Calu3 (cell line): Measurements from ENCODE around the gene PARD3. TPM values are rescaled to one million over a fixed set of nuclear protein-coding genes. Genes with fewer than 3 reads are reported as not detected.
"Not testable (repeated sequence)": the region's sequence is repeated elsewhere in the genome, so short reads cannot be mapped to it uniquely, and the experiment has no call there.

Experiments used
- BruUV-seq: library from RNA; stranded (reverse); fragments of 400-500 nt; replicated peaks from 2 replicates; lab custom pipeline; 2021; lab: Mats Ljungman, UMichigan
- CTCF ChIA-PET: fragments of 300-600 bp; sonication (Branson Sonifier 250); formaldehyde crosslinking; loops from one replicate; lab custom pipeline; 2022; ENCODE audit warnings: antibody characterized with exemption; lab: Charles Lee
- DNase-seq: peaks from one replicate; pipeline ENCODE4 v3.0.0; 2022
- H3K27ac Mint-ChIP-seq: one replicate; pipeline ENCODE4 v1.8.0; 2022; ENCODE audit warnings: mixed read lengths; ENCODE audit not compliant: unreplicated experiment
- H3K27me3 Mint-ChIP-seq: one replicate; pipeline ENCODE4 v1.8.0; 2022; ENCODE audit warnings: mixed read lengths; ENCODE audit not compliant: unreplicated experiment
- H3K36me3 Mint-ChIP-seq: one replicate; pipeline ENCODE4 v1.8.0; 2022; ENCODE audit warnings: mild to moderate bottlenecking, moderate library complexity, mixed read lengths; ENCODE audit not compliant: insufficient read depth, unreplicated experiment
- H3K4me1 Mint-ChIP-seq: one replicate; pipeline ENCODE4 v1.8.0; 2022; ENCODE audit warnings: mild to moderate bottlenecking, low read depth, mixed read lengths; ENCODE audit not compliant: unreplicated experiment
- H3K4me3 Mint-ChIP-seq: one replicate; pipeline ENCODE4 v1.8.0; 2022; ENCODE audit warnings: mild to moderate bottlenecking, low read depth, moderate library complexity, mixed read lengths; ENCODE audit not compliant: unreplicated experiment
- H3K9me3 Mint-ChIP-seq: one replicate; pipeline ENCODE4 v1.8.0; 2022; ENCODE audit warnings: low read depth, mixed read lengths; ENCODE audit not compliant: unreplicated experiment
- CTCF ChIP-seq: fragments of 200-600 bp; IDR thresholded peaks from one replicate; pipeline ENCODE4 v1.8.0; 2022; ENCODE audit warnings: antibody characterized with exemption; ENCODE audit not compliant: unreplicated experiment
- intact Hi-C: fragments of 100-400 bp; cut with micrococcal nuclease; formaldehyde crosslinking; loops from one replicate; pipeline ENCODE4 v1.10.0; 2022; ENCODE audit not compliant: unreplicated experiment
- total RNA-seq: library from RNA; stranded (reverse); gene quantifications from 2 replicates; pipeline ENCODE4 v1.2.3, GENCODE V29; 2022

Gene PARD3
- total RNA-seq, 1 experiment from 2014 or later = 62.4 TPM

- H3K4me1 Mint-ChIP-seq = peaks cover 57% of the 10 kb centered on the region
- CTCF ChIA-PET = interaction anchor here (0.5 kb wide), 1 partner anchor 40 kb away, joined by 4 read pairs; no protein-coding TSS in a partner anchor
- TF ChIP-seq CTCF = no peak
- H3K9me3 Mint-ChIP-seq = no peaks in the 10 kb centered on the region
- peak overlapping the region; percentile 13 for H3K27ac Mint-ChIP-seq
- no peak for DNase-seq
- BruUV-seq = no TSS peak
- H3K36me3 Mint-ChIP-seq = peaks cover 14% of the 10 kb centered on the region
- intact Hi-C loops = no loop called here
- no peak overlapping the region for H3K4me3 Mint-ChIP-seq
- no peaks in the 10 kb centered on the region for H3K27me3 Mint-ChIP-seq
These were observed 382.5 kb downstream of the PARD3 start for GRCh38 chr10:34432589-34432988.

- H3K4me1 Mint-ChIP-seq = peaks cover 76% of the 10 kb centered on the region
- no TSS peak for BruUV-seq
- CTCF ChIA-PET = no interaction called here
- no peaks in the 10 kb centered on the region for H3K9me3 Mint-ChIP-seq
- TF ChIP-seq CTCF = no peak
- intact Hi-C loops = no loop called here
- H3K27me3 Mint-ChIP-seq = no peaks in the 10 kb centered on the region
- no peak for DNase-seq
- H3K4me3 Mint-ChIP-seq = peak overlapping the region; percentile 28
- H3K27ac Mint-ChIP-seq = peak overlapping the region; percentile 76
- H3K36me3 Mint-ChIP-seq = peaks cover 28% of the 10 kb centered on the region
These were observed 384.4 kb downstream of the PARD3 start for GRCh38 chr10:34430685-34431084.

- Mint-ChIP-seq H3K4me1 (peaks cover 74% of the 10 kb centered on the region), H3K27ac (peak overlapping the region; percentile 90), H3K9me3 (no peaks in the 10 kb centered on the region), H3K36me3 (peaks cover 36% of the 10 kb centered on the region), H3K4me3 (no peak overlapping the region), H3K27me3 (no peaks in the 10 kb centered on the region)
- no peak for DNase-seq
- TF ChIP-seq CTCF = no peak
- CTCF ChIA-PET = no interaction called here
- intact Hi-C loops = no loop called here
- BruUV-seq = no TSS peak
These were observed 386.6 kb downstream of the PARD3 start for GRCh38 chr10:34428501-34428900.

- no TSS peak for BruUV-seq
- no peak for DNase-seq
- TF ChIP-seq CTCF = no peak
- Mint-ChIP-seq H3K4me3 (peak overlapping the region; percentile 53), H3K4me1 (peaks cover 75% of the 10 kb centered on the region), H3K27ac (peak overlapping the region; percentile 90), H3K36me3 (peaks cover 36% of the 10 kb centered on the region), H3K9me3 (no peaks in the 10 kb centered on the region), H3K27me3 (no peaks in the 10 kb centered on the region)
- CTCF ChIA-PET = no interaction called here
- intact Hi-C loops = no loop called here
These were observed 387.2 kb downstream of the PARD3 start for GRCh38 chr10:34427911-34428216.

GRCh38 chr10:34427158-34427910, 387.8 kb downstream of the PARD3 start:
- intact Hi-C loops, H3K9me3 Mint-ChIP-seq, BruUV-seq, H3K27me3 Mint-ChIP-seq: not testable (repeated sequence)
- CTCF ChIA-PET = interaction anchor here (0.6 kb wide), 1 partner anchor 617 kb away, joined by 5 read pairs; no protein-coding TSS in a partner anchor
- H3K4me3 Mint-ChIP-seq = peak overlapping the region; percentile 53
- H3K4me1 Mint-ChIP-seq = peaks cover 75% of the 10 kb centered on the region
- H3K27ac Mint-ChIP-seq = peak overlapping the region; percentile 90
- DNase-seq = peak; percentile 85
- peaks cover 36% of the 10 kb centered on the region for H3K36me3 Mint-ChIP-seq

- intact Hi-C loops, H3K9me3 Mint-ChIP-seq, BruUV-seq, H3K27me3 Mint-ChIP-seq, CTCF ChIA-PET: not testable (repeated sequence)
- Mint-ChIP-seq H3K4me1 (peaks cover 75% of the 10 kb centered on the region), H3K36me3 (peaks cover 36% of the 10 kb centered on the region), H3K4me3 (peak overlapping the region; percentile 53), H3K27ac (peak overlapping the region; percentile 90)
- peak; percentile 29 for DNase-seq
These were observed 388.4 kb downstream of the PARD3 start for GRCh38 chr10:34426538-34427157.
